Right lobe of liver (tissue), 4 donors: Measurements from ENCODE around the gene FRG1.

Experiments used
- CTCF ChIP-seq, 4 donors: fragments of 200-600 bp in 3 of 4; fragments of 450-650 bp in 1 of 4; IDR thresholded peaks; one replicate each; pipeline versions ENCODE4 v1.5.1 to v1.8.0; 2016 to 2022; ENCODE audit warnings: antibody characterized with exemption in 4 of 4, mild to moderate bottlenecking in 2 of 4
- POLR2A ChIP-seq: fragments of 450-650 bp; IDR thresholded peaks from one replicate; pipeline ENCODE4 v1.6.1; 2017; ENCODE audit warnings: antibody characterized with exemption, mild to moderate bottlenecking
- donor health status: DM: no; HTN: no; CAD: no.
- donor health status: DM: no; HTN: no; CAD: no.
- donor health status: DM: no; HTN: yes; CAD: no.

GRCh38 chr4:189917161-189917891, 23.3 kb upstream of the FRG1 start:
- TF ChIP-seq CTCF (IDR thresholded peaks at IDR 0.05) (no peak), POLR2A (no peak)
